Smooth muscle cell (in vitro differentiated cells): ENCODE measurements around the gene RNPEPL1. TPM values are rescaled to one million over a fixed set of nuclear protein-coding genes. Genes with fewer than 3 reads are reported as not detected.

Experiments
- DNase-seq: peaks from one replicate; lab custom pipeline; 2025; ENCODE audit not compliant: unreplicated experiment; lab: John Stamatoyannopoulos, UW
- H2AFZ ChIP-seq: fragments of 200-600 bp; sonication (generic); 2 replicates; pipeline ENCODE4 v1.6.0; 2016; ENCODE audit warnings: antibody characterized with exemption, low read depth, mild to moderate bottlenecking
- H3F3A ChIP-seq: fragments of 200-600 bp; sonication (generic); 2 replicates; pipeline ENCODE4 v1.6.0; 2017; ENCODE audit warnings: antibody characterized with exemption, low read depth
- H3K27ac ChIP-seq: fragments of 200-600 bp; sonication (generic); 2 replicates; pipeline ENCODE4 v1.5.1; 2016; ENCODE audit warnings: low read depth, mild to moderate bottlenecking
- H3K27me3 ChIP-seq: fragments of 200-600 bp; sonication (generic); 2 replicates; pipeline ENCODE4 v1.6.1; 2016; ENCODE audit warnings: low read depth, mild to moderate bottlenecking
- H3K36me3 ChIP-seq: fragments of 200-600 bp; sonication (generic); 2 replicates; pipeline ENCODE4 v1.5.1; 2016; ENCODE audit warnings: low read depth
- H3K4me1 ChIP-seq: fragments of 200-600 bp; sonication (generic); 2 replicates; pipeline ENCODE4 v1.5.1; 2016; ENCODE audit warnings: low read depth
- H3K4me2 ChIP-seq: fragments of 200-600 bp; sonication (generic); 2 replicates; pipeline ENCODE4 v1.6.0; 2016; ENCODE audit warnings: mild to moderate bottlenecking
- H3K4me3 ChIP-seq: fragments of 200-600 bp; sonication (generic); 2 replicates; pipeline ENCODE4 v1.5.1; 2016; ENCODE audit warnings: mild to moderate bottlenecking
- H3K79me2 ChIP-seq: fragments of 200-600 bp; sonication (generic); 2 replicates; pipeline ENCODE4 v1.6.0; 2016; ENCODE audit warnings: low read depth, mild to moderate bottlenecking
- H3K9ac ChIP-seq: fragments of 200-600 bp; sonication (generic); 2 replicates; pipeline ENCODE4 v1.6.0; 2016; ENCODE audit warnings: low read depth
- H3K9me3 ChIP-seq: fragments of 200-600 bp; sonication (generic); replicated peaks from 2 replicates; pipeline ENCODE4 v1.5.1; 2016; ENCODE audit warnings: low read depth
- H4K20me1 ChIP-seq: fragments of 200-600 bp; sonication (generic); 2 replicates; pipeline ENCODE4 v1.6.0; 2016; ENCODE audit warnings: low read depth
- CTCF ChIP-seq: fragments of 200-600 bp; sonication (generic); IDR thresholded peaks from 2 replicates; pipeline ENCODE4 v1.5.1; 2017; ENCODE audit warnings: borderline replicate concordance, mild to moderate bottlenecking, antibody characterized with exemption; ENCODE audit not compliant: insufficient read depth, poor library complexity, severe bottlenecking
- WGBS: methylation state at CpG from one replicate; pipeline ENCODE4 v1.1.7; 2016; ENCODE audit warnings: low lambda C conversion rate; 5-methylcytosine and 5-hydroxymethylcytosine counted together
- polyA plus RNA-seq: library from polyadenylated mRNA; unstranded; fragments of >200 nt; fragmentation: Nextera tagmentation; extraction: Ambion mirVana; gene quantifications from 2 replicates; pipeline ENCODE4 v1.2.1, GENCODE V29; 2016
- total RNA-seq: library from RNA; depleted of rRNA; stranded (reverse); fragments of >200 nt; gene quantifications from 2 replicates; pipeline ENCODE4 v1.2.3, GENCODE V29; 2014

RNPEPL1 gene
- total and polyA plus RNA-seq, 2 experiments from 2014 or later: 15.3 to 40.9 TPM

DNA sequence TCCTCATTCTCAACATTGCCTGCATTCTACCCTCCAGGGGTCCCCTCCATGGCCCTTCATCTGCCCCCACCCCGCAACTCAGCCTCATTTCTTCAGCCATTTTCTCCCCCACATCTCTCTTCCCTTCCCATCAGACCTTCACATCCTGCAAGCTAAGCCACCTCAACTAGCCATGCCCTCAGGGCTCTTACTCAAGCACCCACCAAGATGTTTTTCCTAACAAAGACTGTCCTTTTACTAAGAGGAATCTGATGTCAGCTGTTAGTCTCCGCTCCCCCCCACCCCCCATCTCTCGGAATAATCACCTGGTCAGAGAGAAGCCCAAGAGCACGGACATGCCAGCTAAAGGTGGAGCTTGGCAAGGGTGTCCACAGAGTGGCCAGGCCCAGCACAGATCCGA, 13.5 kb downstream of the RNPEPL1 start:
- Histone ChIP-seq H2AFZ (no peak overlapping the region), H3K79me2 (peaks cover 49% of the 10 kb centered on the region), H3K36me3 (no peaks in the 10 kb centered on the region), H4K20me1 (peaks cover 62% of the 10 kb centered on the region), H3K27ac (no peak overlapping the region), H3K4me2 (no peak overlapping the region), H3F3A (peaks cover 15% of the 10 kb centered on the region), H3K9ac (no peak overlapping the region), H3K4me3 (no peak overlapping the region), H3K4me1 (peaks cover 11% of the 10 kb centered on the region), H3K27me3 (no peaks in the 10 kb centered on the region), H3K9me3 (no peaks in the 10 kb centered on the region)
- no peak for TF ChIP-seq CTCF
- DNase-seq: no peak
- WGBS: 76% methylated on average over 5 of the region's 5 CpGs

DNA sequence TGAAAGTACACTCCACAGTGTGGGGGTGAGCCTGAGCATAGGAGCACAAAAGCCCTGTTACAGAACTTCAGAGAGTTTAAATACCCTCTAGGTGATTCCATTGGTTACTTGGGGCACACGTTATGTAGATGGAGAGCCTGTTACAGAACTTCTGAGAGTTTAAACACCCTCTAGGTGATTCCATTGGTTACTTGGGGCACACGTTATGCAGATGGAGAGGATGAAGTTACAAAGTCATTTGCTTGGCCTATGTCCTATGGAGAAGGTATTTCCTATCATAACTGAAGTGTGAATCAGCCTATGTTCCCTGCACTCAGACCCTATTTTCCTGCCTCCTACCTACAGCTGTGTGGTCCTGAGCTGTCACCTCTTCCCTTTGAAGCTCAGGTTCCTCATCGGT, 14.5 kb downstream of the RNPEPL1 start:
- Histone ChIP-seq H4K20me1 (peaks cover 60% of the 10 kb centered on the region), H3K27ac (no peak overlapping the region), H3K9ac (no peak overlapping the region), H2AFZ (no peak overlapping the region), H3F3A (peaks cover 15% of the 10 kb centered on the region), H3K79me2 (peaks cover 58% of the 10 kb centered on the region), H3K27me3 (no peaks in the 10 kb centered on the region), H3K9me3 (no peaks in the 10 kb centered on the region), H3K4me2 (no peak overlapping the region), H3K4me1 (peaks cover 17% of the 10 kb centered on the region), H3K4me3 (no peak overlapping the region), H3K36me3 (no peaks in the 10 kb centered on the region)
- DNase-seq: no peak
- WGBS: 86% methylated on average over 3 of the region's 3 CpGs
- no peak for TF ChIP-seq CTCF

DNA sequence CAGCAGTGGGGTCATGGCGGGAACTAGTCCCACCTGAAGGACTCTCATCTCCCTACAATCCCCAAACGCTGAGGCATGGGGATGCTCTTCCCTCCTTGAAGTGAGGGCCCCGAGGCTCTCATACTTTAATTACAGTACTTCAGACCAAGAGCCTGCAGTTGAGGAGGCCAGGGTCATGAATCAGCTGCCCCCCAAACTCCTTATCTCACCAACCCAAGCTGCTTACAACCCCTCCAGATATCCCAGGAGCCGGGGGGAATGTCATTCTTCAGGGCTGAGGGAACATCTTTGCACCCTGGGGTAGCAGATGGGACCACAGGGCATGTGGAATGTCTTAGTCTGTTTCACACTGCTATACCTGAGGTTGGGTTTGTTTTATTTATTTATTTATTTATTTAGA, 15.5 kb downstream of the RNPEPL1 start:
- H3F3A ChIP-seq: peaks cover 15% of the 10 kb centered on the region
- no peak for DNase-seq
- no peaks in the 10 kb centered on the region for H3K36me3 ChIP-seq
- H3K4me1 ChIP-seq: peaks cover 23% of the 10 kb centered on the region
- no peaks in the 10 kb centered on the region for H3K27me3 ChIP-seq
- peaks cover 67% of the 10 kb centered on the region for H3K79me2 ChIP-seq
- no peak overlapping the region for H3K27ac ChIP-seq
- WGBS: 88% methylated on average over 4 of the region's 4 CpGs
- H4K20me1 ChIP-seq: peaks cover 60% of the 10 kb centered on the region
- H3K9ac ChIP-seq: no peak overlapping the region
- H3K4me3 ChIP-seq: no peak overlapping the region
- H2AFZ ChIP-seq: no peak overlapping the region
- H3K9me3 ChIP-seq: no peaks in the 10 kb centered on the region
- TF ChIP-seq CTCF: no peak
- no peak overlapping the region for H3K4me2 ChIP-seq

- Histone ChIP-seq H3K27ac (no peak overlapping the region), H3K9me3 (no peaks in the 10 kb centered on the region), H4K20me1 (peaks cover 59% of the 10 kb centered on the region), H3K36me3 (no peaks in the 10 kb centered on the region), H3K4me2 (peak overlapping the region; percentile 97), H3K4me1 (peaks cover 23% of the 10 kb centered on the region), H3K9ac (no peak overlapping the region), H3K79me2 (peaks cover 74% of the 10 kb centered on the region), H3K4me3 (peak overlapping the region; percentile 92), H3K27me3 (no peaks in the 10 kb centered on the region), H3F3A (peaks cover 13% of the 10 kb centered on the region), H2AFZ (no peak overlapping the region)
- 82% methylated on average over 4 of the region's 4 CpGs for WGBS
- no peak for DNase-seq
- TF ChIP-seq CTCF: no peak
Observed at GRCh38 chr2:240584486-240585031, 16.3 kb downstream of the RNPEPL1 start.
